Thoracic aorta (tissue), 2 donors: ENCODE measurements around the gene RELN. TPM values are rescaled to one million over a fixed set of nuclear protein-coding genes. Genes with fewer than 3 reads are reported as not detected.

Experiments used
- ATAC-seq: fragments of 150-250 bp; one replicate; pipeline ENCODE4 v1.8.0; 2017; ENCODE audit warnings: low read depth; ENCODE audit not compliant: insufficient number of reproducible peaks, low FRiP score
- DNase-seq: peaks from one replicate; pipeline ENCODE4 v3.0.0-alpha.2; 2020; ENCODE audit warnings: low spot score
- H3K27ac ChIP-seq, 2 donors: fragments of 200-600 bp; sonication (generic); 1 replicate in 1 of 2; 2 replicates in 1 of 2; pipeline ENCODE4 v1.5.1; 2016; ENCODE audit warnings: mild to moderate bottlenecking in 2 of 2, moderate library complexity in 2 of 2
- H3K27me3 ChIP-seq: fragments of 200-600 bp; sonication (generic); replicated peaks from 2 replicates; pipeline ENCODE4 v1.6.0; 2016; ENCODE audit warnings: mild to moderate bottlenecking; ENCODE audit not compliant: insufficient read depth
- H3K36me3 ChIP-seq: fragments of 200-600 bp; sonication (generic); one replicate; pipeline ENCODE4 v1.5.1; 2016
- H3K4me1 ChIP-seq, 2 donors: fragments of 200-600 bp; sonication (generic); 1 replicate in 1 of 2; 2 replicates in 1 of 2; pipeline versions ENCODE4 v1.5.1 to v1.6.0; 2016; ENCODE audit warnings: low read depth in 2 of 2, mild to moderate bottlenecking in 1 of 2; ENCODE audit not compliant: control insufficient read depth in 1 of 2
- H3K4me3 ChIP-seq: fragments of 200-600 bp; sonication (generic); 2 replicates; pipeline ENCODE4 v1.5.1; 2016; ENCODE audit warnings: mild to moderate bottlenecking
- H3K9me3 ChIP-seq: fragments of 200-600 bp; sonication (generic); 2 replicates; pipeline ENCODE4 v1.5.1; 2016
- total RNA-seq, 2 donors: library from RNA; depleted of rRNA; stranded (reverse); fragments of >200 nt; gene quantifications; one replicate each; pipeline versions ENCODE4 v1.1.0 to v1.2.3, GENCODE V29; 2016
- TF ChIP-seq, protein P1 (sequence below): fragments of 200-600 bp; sonication (generic); IDR thresholded peaks from one replicate; pipeline ENCODE4 v1.5.1; 2019; ENCODE audit warnings: antibody characterized with exemption

The RELN gene
- total RNA-seq, 2 donors from 2014 or later: 0.49 to 5.1 TPM

DNA sequence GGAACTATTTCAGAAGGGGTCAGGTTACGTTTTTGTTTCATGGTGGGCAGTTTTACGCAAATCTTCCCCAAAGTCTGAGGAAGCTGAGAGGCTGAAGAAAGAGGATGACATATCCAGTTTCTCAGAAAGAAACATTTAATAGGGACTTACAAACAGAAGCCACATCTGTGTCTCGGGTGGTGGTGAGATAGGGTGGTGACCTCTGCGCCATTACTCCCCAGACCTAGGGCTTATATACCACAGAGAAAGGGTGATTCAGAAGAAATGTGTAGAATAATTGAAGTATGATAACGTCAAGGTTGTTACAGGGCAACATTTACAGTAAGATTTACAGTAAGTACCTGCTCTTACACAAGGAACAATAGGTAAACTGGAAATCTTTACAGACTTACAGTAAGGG is 43.0 kb upstream of the RELN start:
- Histone ChIP-seq H3K9me3 (no peaks in the 10 kb centered on the region), H3K4me3 (no peak overlapping the region), H3K27ac (no peak overlapping the region), H3K4me1 (no peaks in the 10 kb centered on the region), H3K36me3 (no peaks in the 10 kb centered on the region), H3K27me3 (no peaks in the 10 kb centered on the region)
- DNase-seq: no peak
- no peak for ATAC-seq
- TF ChIP-seq, protein P1, sequence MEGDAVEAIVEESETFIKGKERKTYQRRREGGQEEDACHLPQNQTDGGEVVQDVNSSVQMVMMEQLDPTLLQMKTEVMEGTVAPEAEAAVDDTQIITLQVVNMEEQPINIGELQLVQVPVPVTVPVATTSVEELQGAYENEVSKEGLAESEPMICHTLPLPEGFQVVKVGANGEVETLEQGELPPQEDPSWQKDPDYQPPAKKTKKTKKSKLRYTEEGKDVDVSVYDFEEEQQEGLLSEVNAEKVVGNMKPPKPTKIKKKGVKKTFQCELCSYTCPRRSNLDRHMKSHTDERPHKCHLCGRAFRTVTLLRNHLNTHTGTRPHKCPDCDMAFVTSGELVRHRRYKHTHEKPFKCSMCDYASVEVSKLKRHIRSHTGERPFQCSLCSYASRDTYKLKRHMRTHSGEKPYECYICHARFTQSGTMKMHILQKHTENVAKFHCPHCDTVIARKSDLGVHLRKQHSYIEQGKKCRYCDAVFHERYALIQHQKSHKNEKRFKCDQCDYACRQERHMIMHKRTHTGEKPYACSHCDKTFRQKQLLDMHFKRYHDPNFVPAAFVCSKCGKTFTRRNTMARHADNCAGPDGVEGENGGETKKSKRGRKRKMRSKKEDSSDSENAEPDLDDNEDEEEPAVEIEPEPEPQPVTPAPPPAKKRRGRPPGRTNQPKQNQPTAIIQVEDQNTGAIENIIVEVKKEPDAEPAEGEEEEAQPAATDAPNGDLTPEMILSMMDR: no peak

DNA sequence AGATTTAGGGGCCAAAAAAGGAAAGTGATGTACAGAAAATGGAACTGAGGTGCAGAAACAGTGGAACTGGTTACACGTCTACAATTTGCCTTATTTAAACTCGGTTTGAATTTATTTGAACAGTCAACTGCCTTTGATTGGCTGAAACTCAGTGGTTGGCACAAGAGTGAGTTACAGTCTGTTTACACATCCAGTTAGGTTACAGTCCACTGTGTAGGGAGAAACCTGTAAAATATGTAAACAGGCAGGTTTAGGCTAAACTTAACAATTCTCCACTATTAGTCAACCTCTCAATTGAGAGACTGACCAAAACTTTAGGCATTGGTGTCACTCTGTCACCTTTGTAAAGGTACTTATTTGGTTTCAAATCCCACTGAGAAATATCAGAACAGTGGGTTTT is 40.3 kb upstream of the RELN start:
- Histone ChIP-seq H3K4me1 (no peaks in the 10 kb centered on the region), H3K27me3 (no peaks in the 10 kb centered on the region), H3K4me3 (no peak overlapping the region), H3K9me3 (no peaks in the 10 kb centered on the region), H3K27ac (no peak overlapping the region), H3K36me3 (no peaks in the 10 kb centered on the region)
- DNase-seq (no peak), ATAC-seq (no peak)
- TF ChIP-seq, protein P1: no peak

DNA sequence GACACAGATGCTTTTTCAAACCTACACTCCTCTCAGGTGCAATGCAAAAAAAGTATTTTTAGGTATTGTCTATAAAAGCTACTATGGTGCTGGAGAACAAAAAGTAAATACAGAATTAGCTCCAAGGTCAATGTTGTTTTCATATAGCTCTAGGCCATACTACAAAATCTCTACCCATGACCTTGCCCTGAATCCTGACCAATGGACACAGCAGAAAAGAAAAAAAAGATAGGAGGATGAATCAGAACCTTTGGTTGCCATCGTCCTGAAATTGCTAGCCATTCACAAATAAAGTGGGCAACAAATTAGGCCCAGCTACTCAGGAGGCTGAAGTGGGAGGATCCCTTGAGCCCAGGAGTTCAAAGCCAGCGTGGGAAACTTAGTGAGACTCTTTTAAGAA is 35.2 kb upstream of the RELN start:
- ATAC-seq (no peak), DNase-seq (no peak)
- Histone ChIP-seq H3K9me3 (no peaks in the 10 kb centered on the region), H3K27ac (no peak overlapping the region), H3K27me3 (no peaks in the 10 kb centered on the region), H3K4me3 (no peak overlapping the region), H3K36me3 (no peaks in the 10 kb centered on the region), H3K4me1 (no peaks in the 10 kb centered on the region)
- TF ChIP-seq, protein P1: no peak

- H3K36me3 ChIP-seq: no peaks in the 10 kb centered on the region
These were observed 33.6 kb upstream of the RELN start for GRCh38 chr7:104023100-104023499.

DNA sequence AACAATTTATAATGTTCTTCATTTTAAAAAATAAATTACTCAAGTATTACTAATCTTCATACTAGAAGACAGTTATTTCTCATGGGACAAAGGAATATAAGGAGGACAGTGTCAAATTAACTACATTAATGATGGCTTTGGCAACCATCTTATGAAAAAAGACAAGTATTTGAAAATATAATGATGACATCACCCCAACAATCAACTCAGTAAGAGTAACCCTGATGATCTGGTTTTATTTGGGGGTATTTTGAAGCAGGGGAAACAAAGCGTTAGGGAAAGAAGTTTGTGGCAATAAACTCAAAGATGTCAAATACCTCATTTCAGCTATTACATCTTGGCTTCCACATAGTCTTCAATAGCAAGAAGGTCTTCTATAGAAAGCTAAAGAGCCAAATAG is 29.0 kb upstream of the RELN start:
- TF ChIP-seq, protein P1: no peak
- Histone ChIP-seq H3K4me1 (no peaks in the 10 kb centered on the region), H3K4me3 (no peak overlapping the region), H3K27ac (no peak overlapping the region), H3K36me3 (no peaks in the 10 kb centered on the region), H3K9me3 (no peaks in the 10 kb centered on the region), H3K27me3 (no peaks in the 10 kb centered on the region)
- ATAC-seq (no peak), DNase-seq (no peak)

More at GRCh38 chr7:104023100-104023499, 33.6 kb upstream of the RELN start:
- ATAC-seq: no peak
- Histone ChIP-seq H3K4me3 (no peak overlapping the region), H3K27me3 (no peaks in the 10 kb centered on the region), H3K9me3 (no peaks in the 10 kb centered on the region), H3K27ac (no peak overlapping the region), H3K4me1 (no peaks in the 10 kb centered on the region)
- DNase-seq: no peak
- TF ChIP-seq, protein P1: no peak
